Transverse colon (tissue), 4 donors: Measurements from ENCODE around the gene KCTD17. TPM values are rescaled to one million over a fixed set of nuclear protein-coding genes. Genes with fewer than 3 reads are reported as not detected.
"Not testable (repeated sequence)": the region's sequence is repeated elsewhere in the genome, so short reads cannot be mapped to it uniquely, and the experiment has no call there.

Experiments used
- DNase-seq: peaks from one replicate; pipeline ENCODE4 v3.0.0-alpha.2; 2019
- H3K27ac ChIP-seq, 4 donors: fragments of 200-600 bp; sonication (generic); 2 replicates each; pipeline ENCODE4 v1.5.1; 2016 to 2018; ENCODE audit warnings: inconsistent platforms in 4 of 4
- H3K27me3 ChIP-seq: fragments of 200-600 bp; sonication (generic); 2 replicates; pipeline ENCODE4 v1.5.1; 2017; ENCODE audit warnings: inconsistent platforms
- H3K36me3 ChIP-seq, 4 donors: fragments of 200-600 bp; sonication (generic); 2 replicates each; pipeline ENCODE4 v1.5.1; 2017 to 2019; ENCODE audit warnings: inconsistent platforms in 4 of 4
- H3K4me1 ChIP-seq, 4 donors: fragments of 200-600 bp; sonication (generic); 2 replicates each; pipeline ENCODE4 v1.5.1; 2017 to 2020; ENCODE audit warnings: inconsistent platforms in 4 of 4
- H3K4me3 ChIP-seq, 4 donors: fragments of 200-600 bp; sonication (generic); 1 replicate in 1 of 4; 2 replicates in 3 of 4; pipeline versions ENCODE4 v1.5.1 to v1.6.1; 2017 to 2019; ENCODE audit warnings: inconsistent platforms in 4 of 4
- H3K9me3 ChIP-seq, 2 donors: fragments of 200-600 bp; sonication (generic); 2 replicates each; pipeline ENCODE4 v1.5.1; 2017 to 2019; ENCODE audit warnings: inconsistent platforms in 2 of 2
- EP300 ChIP-seq: sonication (generic); formaldehyde crosslinking; IDR thresholded peaks from one replicate; pipeline ENCODE4 v1.6.1; 2017; ENCODE audit warnings: antibody characterized with exemption, low read depth
- POLR2A ChIP-seq: fragments of 450-650 bp; IDR thresholded peaks from one replicate; pipeline ENCODE4 v1.6.1; 2016; ENCODE audit warnings: antibody characterized with exemption, mild to moderate bottlenecking, moderate library complexity
- POLR2AphosphoS5 ChIP-seq, 3 donors: sonication (generic); formaldehyde crosslinking; IDR thresholded peaks; one replicate each; pipeline ENCODE4 v1.6.1; 2016; ENCODE audit warnings: antibody characterized with exemption in 3 of 3
- WGBS, 2 donors: methylation state at CpG; one replicate each; pipeline ENCODE4 v1.1.5; 2018; ENCODE audit warnings: low coverage in 1 of 2; 5-methylcytosine and 5-hydroxymethylcytosine counted together
- in situ Hi-C, 4 donors: fragments of 200-750 bp; cut with MboI; loops; one replicate each; pipeline versions ENCODE4 v1.15.0 to v1.15.1; 2017; ENCODE audit warnings: low sequenced_read_pairs in 3 of 4, low pct_ligation_motif_present in 1 of 4, low pct_unique_long_range_greater_than_20kb in 1 of 4
- intact Hi-C: fragments of 100-400 bp; cut with DNase I; formaldehyde crosslinking; loops from one replicate; pipeline ENCODE4 v1.15.1; 2023; ENCODE audit warnings: low total_unique reads
- total RNA-seq, 4 donors: library from RNA; depleted of rRNA; stranded (reverse); fragments of >200 nt; gene quantifications; one replicate each; pipeline ENCODE4 v1.1.0, GENCODE V29; 2016
- TF ChIP-seq, protein P1 (sequence below), 5 experiments: fragments of 200-600 bp in 3 of 5; fragments of 450-650 bp in 2 of 5; sonication (generic) in 3 of 5; IDR thresholded peaks; 1 replicate in 2 of 5; 2 replicates in 3 of 5; pipeline ENCODE4 v1.5.1; 2016 to 2017; ENCODE audit warnings: antibody characterized with exemption in 5 of 5, inconsistent platforms in 3 of 5, mild to moderate bottlenecking in 2 of 5, moderate library complexity in 1 of 5

The KCTD17 gene
- total RNA-seq, 4 donors from 2014 or later: 11.2 to 61.3 (median 35.1) TPM

DNA sequence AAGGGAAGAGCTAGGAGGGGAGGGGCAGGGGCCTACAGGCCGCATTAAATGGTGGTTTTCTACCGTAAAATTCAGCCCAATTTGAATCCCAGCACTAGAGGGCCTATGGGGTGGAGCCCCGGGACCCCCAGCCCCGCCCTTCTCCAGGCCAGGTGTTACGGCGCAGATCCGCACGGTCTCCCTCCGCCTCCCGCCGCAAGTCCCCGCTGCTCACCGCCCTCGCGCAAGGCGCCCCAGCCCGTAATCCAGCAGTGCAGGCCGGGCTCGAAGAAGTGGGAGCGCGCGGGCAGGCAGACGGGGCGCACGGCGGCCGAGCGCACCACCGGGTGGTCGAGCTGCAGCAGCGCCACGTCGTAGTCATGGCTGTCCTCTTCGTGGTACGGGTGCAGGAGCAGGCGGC is 17.3 kb downstream of the KCTD17 start:
- Histone ChIP-seq H3K4me1 (peaks cover 0 to 7% (median 2%) of the 10 kb centered on the region in 4 donors), H3K4me3 (no peak overlapping the region), H3K36me3 (no peaks in the 10 kb centered on the region), H3K9me3 (no peaks in the 10 kb centered on the region), H3K27me3 (peaks cover 38% of the 10 kb centered on the region), H3K27ac (no peak overlapping the region)
- DNase-seq: no peak
- WGBS, 2 donors: 19% methylated on average over 13 of the region's 36 CpGs; no CpG with 5 or more reads in 1 of the 2 donors
- in situ Hi-C loops: no loop called here
- no peak for TF ChIP-seq POLR2A
- TF ChIP-seq, protein P1, sequence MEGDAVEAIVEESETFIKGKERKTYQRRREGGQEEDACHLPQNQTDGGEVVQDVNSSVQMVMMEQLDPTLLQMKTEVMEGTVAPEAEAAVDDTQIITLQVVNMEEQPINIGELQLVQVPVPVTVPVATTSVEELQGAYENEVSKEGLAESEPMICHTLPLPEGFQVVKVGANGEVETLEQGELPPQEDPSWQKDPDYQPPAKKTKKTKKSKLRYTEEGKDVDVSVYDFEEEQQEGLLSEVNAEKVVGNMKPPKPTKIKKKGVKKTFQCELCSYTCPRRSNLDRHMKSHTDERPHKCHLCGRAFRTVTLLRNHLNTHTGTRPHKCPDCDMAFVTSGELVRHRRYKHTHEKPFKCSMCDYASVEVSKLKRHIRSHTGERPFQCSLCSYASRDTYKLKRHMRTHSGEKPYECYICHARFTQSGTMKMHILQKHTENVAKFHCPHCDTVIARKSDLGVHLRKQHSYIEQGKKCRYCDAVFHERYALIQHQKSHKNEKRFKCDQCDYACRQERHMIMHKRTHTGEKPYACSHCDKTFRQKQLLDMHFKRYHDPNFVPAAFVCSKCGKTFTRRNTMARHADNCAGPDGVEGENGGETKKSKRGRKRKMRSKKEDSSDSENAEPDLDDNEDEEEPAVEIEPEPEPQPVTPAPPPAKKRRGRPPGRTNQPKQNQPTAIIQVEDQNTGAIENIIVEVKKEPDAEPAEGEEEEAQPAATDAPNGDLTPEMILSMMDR (IDR thresholded peaks at IDR 0.05): no peak
- TF ChIP-seq POLR2AphosphoS5 (IDR thresholded peaks at IDR 0.05): no peak
- no peak for TF ChIP-seq EP300
- intact Hi-C loops: no loop called here

DNA sequence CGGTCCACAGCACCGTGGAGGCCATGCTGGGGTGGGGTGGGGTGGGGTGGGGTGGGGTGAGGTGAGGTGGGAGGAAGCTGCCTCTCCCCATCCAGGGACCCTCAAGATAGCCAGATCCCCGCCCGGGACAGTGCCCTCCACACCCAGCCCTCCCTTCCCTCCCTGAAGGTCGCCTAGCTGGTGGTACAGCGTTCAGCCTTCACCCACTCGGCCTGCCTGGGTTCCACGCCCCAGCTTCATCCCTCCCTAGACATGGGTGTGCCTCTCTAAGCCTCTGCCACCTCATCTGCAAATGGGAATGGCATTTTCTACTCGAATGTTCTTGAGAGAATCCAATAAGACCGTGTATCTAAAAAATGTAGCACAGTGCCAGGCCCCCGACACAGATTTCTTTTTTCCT is 17.8 kb downstream of the KCTD17 start:
- in situ Hi-C loops (no loop called here), intact Hi-C loops (no loop called here)
- TF ChIP-seq EP300: no peak

DNA sequence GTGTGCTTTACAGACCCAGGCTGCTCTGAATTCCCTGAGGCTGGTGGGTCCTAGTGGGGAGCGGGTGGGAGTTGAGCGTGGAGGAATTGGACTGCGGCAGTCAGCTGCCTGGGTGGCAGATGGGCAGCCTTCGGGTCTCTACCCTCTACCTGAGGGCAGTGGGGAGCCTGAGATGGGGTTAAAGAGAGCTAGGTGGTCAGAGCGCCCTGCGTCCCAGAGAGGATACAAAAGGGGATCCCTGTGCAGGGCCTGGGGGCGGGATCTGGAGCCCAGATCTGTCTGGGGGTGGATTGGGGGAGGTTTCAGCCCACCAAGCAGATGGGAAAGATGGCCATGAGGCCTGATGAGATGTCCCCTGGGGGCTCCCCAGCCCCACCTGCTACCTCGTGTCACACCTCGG is 18.2 kb downstream of the KCTD17 start:
- Histone ChIP-seq H3K27ac (no peak overlapping the region), H3K4me1 (peaks cover 0 to 7% (median 2%) of the 10 kb centered on the region in 4 donors), H3K36me3 (no peaks in the 10 kb centered on the region), H3K27me3 (peaks cover 41% of the 10 kb centered on the region), H3K4me3 (no peak overlapping the region), H3K9me3 (no peaks in the 10 kb centered on the region)
- in situ Hi-C loops: loop anchor here in 1 of 4 donors (10.0 kb wide), 1 partner anchor 135 kb away; no protein-coding TSS in a partner anchor
- intact Hi-C loops: no loop called here
- no peak for DNase-seq
- 20 to 67% methylated on average over 1 to 9 of the region's 9 CpGs for WGBS, 2 donors
- TF ChIP-seq POLR2A: no peak
- no peak for TF ChIP-seq EP300
- TF ChIP-seq, protein P1 (IDR thresholded peaks at IDR 0.05): no peak

More for the DNA sequence above, 17.8 kb downstream of the KCTD17 start:
- Histone ChIP-seq H3K4me1 (peaks cover 0 to 7% (median 2%) of the 10 kb centered on the region in 4 donors), H3K9me3 (no peaks in the 10 kb centered on the region), H3K4me3 (no peak overlapping the region), H3K36me3 (no peaks in the 10 kb centered on the region), H3K27me3 (peaks cover 38% of the 10 kb centered on the region), H3K27ac (no peak overlapping the region)
- 23% methylated on average over 11 of the region's 11 CpGs; no CpG with 5 or more reads in 1 of the 2 donors for WGBS, 2 donors
- DNase-seq: no peak

DNA sequence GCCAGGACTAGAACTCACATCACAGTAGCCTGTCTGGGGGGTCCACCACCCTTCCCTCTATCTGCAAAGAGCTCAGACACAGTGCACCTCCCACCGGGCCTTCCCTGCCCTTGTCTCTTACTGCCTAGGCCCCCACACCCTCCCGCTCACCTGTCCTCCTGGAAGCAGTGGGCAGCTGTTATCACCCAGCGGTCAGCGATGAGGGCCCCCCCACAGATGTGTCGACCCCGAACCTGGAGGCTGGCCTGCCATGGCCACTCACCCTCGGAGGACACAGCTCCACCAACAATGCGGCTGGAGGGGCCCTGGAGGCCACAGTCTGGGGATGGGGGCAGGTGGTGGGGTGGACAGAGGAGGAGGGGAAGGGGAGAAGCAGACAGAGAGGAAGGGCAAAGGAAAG is 18.8 kb downstream of the KCTD17 start:
- WGBS, 2 donors: 78% methylated on average over 8 of the region's 8 CpGs; no CpG with 5 or more reads in 1 of the 2 donors
- Histone ChIP-seq H3K36me3 (no peaks in the 10 kb centered on the region), H3K4me1 (peaks cover 0 to 7% (median 2%) of the 10 kb centered on the region in 4 donors), H3K4me3 (no peak overlapping the region), H3K27ac (no peak overlapping the region), H3K27me3 (peaks cover 47% of the 10 kb centered on the region), H3K9me3 (no peaks in the 10 kb centered on the region)
- DNase-seq: no peak
- no peak for TF ChIP-seq EP300
- no peak for TF ChIP-seq POLR2AphosphoS5 (IDR thresholded peaks at IDR 0.05)
- no peak for TF ChIP-seq POLR2A
- TF ChIP-seq, protein P1 (IDR thresholded peaks at IDR 0.05): no peak
- intact Hi-C loops (no loop called here), in situ Hi-C loops (loop anchor here in 1 of 4 donors (10.0 kb wide), 1 partner anchor 134 kb away; no protein-coding TSS in a partner anchor)

DNA sequence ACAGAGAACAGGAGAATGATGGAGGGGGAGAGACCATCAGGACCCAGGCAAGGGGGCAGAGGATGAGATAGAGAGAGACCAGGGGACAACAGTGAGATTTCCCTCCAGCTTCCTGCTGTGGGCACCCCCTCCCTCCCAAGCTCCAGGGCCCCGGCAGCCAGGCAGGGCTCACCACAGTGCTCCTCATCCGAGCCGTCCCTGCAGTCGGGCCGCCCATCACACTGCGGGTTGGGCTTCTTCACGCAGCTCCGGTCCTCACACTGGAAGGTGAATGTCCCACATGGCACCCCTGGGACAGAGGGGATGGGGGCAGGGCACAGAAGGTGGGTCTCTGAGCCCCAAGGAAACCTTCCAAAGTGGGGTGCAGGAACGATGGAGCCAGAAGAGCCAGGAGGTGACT is 19.2 kb downstream of the KCTD17 start:
- H3K27ac ChIP-seq: no peak overlapping the region
- in situ Hi-C loops (loop anchor here in 1 of 4 donors (10.0 kb wide), 1 partner anchor 134 kb away; no protein-coding TSS in a partner anchor), intact Hi-C loops (no loop called here)
- WGBS, 2 donors: 53% methylated on average over 9 of the region's 9 CpGs; no CpG with 5 or more reads in 1 of the 2 donors
- TF ChIP-seq POLR2A (no peak), POLR2AphosphoS5 (IDR thresholded peaks at IDR 0.05) (no peak), EP300 (no peak)
- TF ChIP-seq, protein P1 (IDR thresholded peaks at IDR 0.05): no peak
- peaks cover 48% of the 10 kb centered on the region for H3K27me3 ChIP-seq
- H3K4me1 ChIP-seq: peaks cover 0 to 7% (median 2%) of the 10 kb centered on the region in 4 donors
- no peak for DNase-seq
- H3K36me3 ChIP-seq: no peaks in the 10 kb centered on the region
- no peak overlapping the region for H3K4me3 ChIP-seq
- no peaks in the 10 kb centered on the region for H3K9me3 ChIP-seq

DNA sequence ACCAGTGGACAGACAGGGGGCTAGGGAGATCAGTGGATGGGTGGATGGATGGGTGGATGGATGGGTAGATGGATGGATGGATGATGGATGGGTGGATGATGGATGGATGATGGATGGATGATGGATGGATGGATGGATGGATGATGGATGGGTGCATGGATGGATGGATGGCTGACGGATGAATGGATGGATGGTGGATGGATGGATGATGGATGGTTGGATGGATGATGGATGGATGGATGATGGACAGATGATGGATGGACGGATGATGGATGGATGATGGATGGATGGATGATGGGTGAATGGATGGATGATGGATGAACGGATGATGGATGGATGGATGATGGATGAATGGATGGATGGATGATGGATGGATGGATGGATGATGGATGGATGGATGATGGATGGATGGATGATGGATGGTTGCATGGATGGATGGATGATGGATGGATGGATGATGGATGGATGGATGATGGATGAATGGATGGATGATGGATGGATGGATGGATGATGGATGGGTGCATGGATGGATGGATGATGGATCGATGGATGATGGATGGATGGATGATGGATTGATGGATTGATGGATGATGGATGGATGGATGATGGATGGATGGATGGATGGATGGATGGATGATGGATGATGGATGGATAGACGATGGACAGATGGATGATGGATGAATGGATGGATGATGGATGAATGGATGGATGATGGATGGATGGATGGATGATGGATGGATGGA is 20.5 kb downstream of the KCTD17 start:
- DNase-seq, H3K27ac ChIP-seq, H3K4me1 ChIP-seq, H3K9me3 ChIP-seq, intact Hi-C loops, H3K36me3 ChIP-seq, H3K4me3 ChIP-seq: not testable (repeated sequence)
- in situ Hi-C loops: loop anchor here in 1 of 4 donors (10.0 kb wide), 1 partner anchor 133 kb away; no protein-coding TSS in a partner anchor
- peaks cover 52% of the 10 kb centered on the region for H3K27me3 ChIP-seq
- WGBS, 2 donors: 94 to 97% methylated on average over 5 of the region's 5 CpGs
